Fibroblast of mammary gland (primary cell): ENCODE data around the gene DTYMK.

Experiments
- DNase-seq: peaks from one replicate; pipeline ENCODE4 v3.0.0-alpha.2; 2010; ENCODE audit warnings: low read depth
- H3K4me3 ChIP-seq: 2 replicates; pipeline ENCODE4 v1.5.1; 2011; ENCODE audit warnings: low read depth, mild to moderate bottlenecking, low read length, moderate library complexity; ENCODE audit not compliant: control insufficient read depth
- CTCF ChIP-seq: conservative IDR thresholded peaks from 2 replicates; pipeline ENCODE4 v1.5.1; 2011; ENCODE audit warnings: low read depth, low read length, inconsistent platforms; ENCODE audit not compliant: control insufficient read depth, insufficient read depth

DTYMK gene

GRCh38 chr2:241658296-241658695 is 28.3 kb downstream of the DTYMK start:
- no peak overlapping the region for H3K4me3 ChIP-seq
- DNase-seq, result no peak
- TF ChIP-seq CTCF, result no peak

- no peak for DNase-seq
- no peak overlapping the region for H3K4me3 ChIP-seq
- TF ChIP-seq CTCF, result no peak
Observed at GRCh38 chr2:241657786-241658254, 28.8 kb downstream of the DTYMK start.

- no peak for DNase-seq
- H3K4me3 ChIP-seq, result no peak overlapping the region
- TF ChIP-seq CTCF, result no peak
Observed at GRCh38 chr2:241656190-241656741, 30.3 kb downstream of the DTYMK start.

GRCh38 chr2:241655516-241656189 is 31.0 kb downstream of the DTYMK start:
- TF ChIP-seq CTCF, result no peak
- no peak for DNase-seq
- no peak overlapping the region for H3K4me3 ChIP-seq

GRCh38 chr2:241654551-241654950 is 32.1 kb downstream of the DTYMK start:
- no peak for DNase-seq

GRCh38 chr2:241653210-241653750 is 33.3 kb downstream of the DTYMK start:
- TF ChIP-seq CTCF, result no peak
- no peak for DNase-seq
- H3K4me3 ChIP-seq, result no peak overlapping the region

More at GRCh38 chr2:241654551-241654950, 32.1 kb downstream of the DTYMK start:
- H3K4me3 ChIP-seq, result no peak overlapping the region
- TF ChIP-seq CTCF, result no peak
